GM21737 (cell line): Measurements from ENCODE around the gene CHMP4B.

Experiments used
- ATAC-seq: cut with Tn5 transposase; IDR thresholded peaks from one replicate; pipeline ENCODE4 v1.9.1; 2021; ENCODE audit warnings: mild to moderate bottlenecking, moderate library complexity; ENCODE audit not compliant: unreplicated experiment

The CHMP4B gene

DNA sequence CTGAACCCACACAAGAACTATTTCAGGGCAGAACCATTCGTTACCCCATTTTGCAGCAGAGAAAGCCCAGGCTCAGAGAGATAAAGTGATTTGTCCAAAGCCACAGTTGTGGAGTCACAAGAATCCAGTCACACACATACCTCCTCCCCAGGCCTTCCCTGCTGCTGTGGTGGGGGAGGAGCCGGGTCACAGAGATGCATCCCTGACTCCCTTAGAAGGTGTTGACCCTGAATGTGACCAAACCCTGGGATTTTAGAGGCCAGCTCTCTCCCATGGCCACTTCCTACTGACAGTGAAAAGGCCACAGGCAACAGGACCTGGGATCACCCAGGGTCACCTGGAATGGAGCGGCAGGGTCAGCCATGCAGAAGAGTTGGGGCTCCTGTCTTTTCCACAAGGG is 48.6 kb downstream of the CHMP4B start:
- no peak for ATAC-seq

DNA sequence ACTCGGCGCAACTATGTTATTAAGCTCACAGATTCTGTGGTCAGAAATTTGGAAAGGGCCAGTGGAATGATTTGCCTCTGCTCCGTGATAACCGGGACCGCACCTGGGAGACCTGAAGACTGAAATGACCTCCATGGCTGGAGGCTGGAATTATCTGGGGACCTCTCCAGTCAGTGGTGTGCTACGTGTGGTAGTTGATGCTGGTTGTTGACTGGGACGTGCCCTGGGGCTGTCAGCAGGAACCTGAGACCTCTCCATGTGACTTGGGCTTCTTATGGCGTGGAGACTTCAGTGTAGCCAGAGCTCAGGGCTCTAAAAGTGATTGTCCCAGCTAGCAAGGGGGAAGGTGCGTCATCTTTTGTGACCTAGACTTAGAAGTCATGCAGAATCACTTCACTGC is 50.3 kb downstream of the CHMP4B start:
- ATAC-seq: no peak

DNA sequence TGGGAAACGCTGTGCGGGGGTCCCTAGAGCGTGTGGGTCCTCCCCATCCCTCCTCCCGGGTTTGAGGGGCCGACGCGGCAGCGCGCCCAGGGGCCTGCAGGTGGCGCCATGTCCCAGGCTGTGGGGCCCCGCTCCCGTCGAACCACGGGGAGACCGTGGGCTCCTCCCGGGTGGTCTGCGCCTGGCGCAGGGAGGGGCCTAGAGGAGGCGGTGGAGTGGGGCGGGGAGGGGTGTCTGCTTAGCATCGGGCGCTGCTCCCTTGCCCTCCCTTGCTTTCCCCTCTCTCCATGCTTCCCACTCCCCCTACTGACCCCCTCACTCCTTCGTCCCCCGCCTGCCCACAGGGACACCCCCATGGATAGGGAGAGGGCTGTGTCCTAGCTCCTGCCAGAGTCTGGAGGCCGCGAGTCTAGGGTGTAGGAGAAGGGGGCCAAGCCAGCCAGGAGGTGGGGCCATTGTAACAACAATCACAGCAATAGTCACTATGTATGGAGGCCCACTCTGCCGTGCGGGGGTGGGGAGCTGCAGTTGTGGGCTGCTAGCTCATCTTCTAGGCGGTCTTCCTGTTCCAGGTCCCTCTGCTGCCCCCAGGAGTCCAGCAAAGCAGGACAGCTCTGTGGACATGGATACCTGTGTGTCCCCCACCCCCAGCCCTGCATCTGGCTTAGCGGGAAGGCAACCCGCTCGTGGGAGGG is 51.7 kb downstream of the CHMP4B start:
- ATAC-seq: no peak

DNA sequence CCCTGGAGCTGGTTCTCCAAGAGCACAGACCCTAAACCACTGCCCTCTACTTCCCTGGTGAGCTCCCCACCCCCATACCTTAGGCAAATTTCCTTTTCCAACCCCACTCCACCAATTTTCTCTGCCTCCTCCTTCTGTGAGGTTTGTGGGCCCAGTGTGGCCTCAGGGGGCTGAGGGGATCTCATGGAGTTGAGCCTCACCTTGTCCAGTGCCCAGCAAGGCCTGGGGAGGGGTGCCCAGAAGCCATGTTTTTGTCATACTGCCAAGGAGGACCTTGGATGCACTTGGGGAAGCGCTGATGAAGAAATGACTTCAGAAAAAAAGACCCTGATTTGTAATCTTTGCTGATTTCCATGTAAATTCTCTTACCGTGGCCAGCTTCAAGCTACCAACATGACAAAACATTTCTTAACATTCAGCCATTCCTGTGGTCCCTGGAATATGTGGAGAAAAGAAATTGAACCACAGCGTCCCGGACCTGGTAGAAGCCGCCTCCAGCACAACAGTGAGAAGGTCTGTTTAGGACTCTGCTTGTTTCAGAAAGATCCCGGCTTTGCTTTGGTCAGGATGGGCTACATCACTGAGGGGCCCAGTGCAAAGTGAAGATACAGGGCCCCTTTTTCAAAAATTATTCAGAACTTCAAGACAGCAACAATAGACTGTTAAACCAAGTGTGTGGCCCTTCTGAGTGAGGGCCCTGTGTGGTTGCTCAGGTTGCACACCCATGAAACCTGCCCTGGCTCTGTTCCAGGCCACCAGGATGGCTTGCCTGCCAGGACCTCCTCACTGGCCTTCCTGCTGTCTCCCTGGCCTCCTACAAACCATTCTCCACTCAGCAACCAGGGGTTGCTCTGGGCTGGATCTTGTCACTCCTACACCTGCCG is 52.5 kb downstream of the CHMP4B start:
- no peak for ATAC-seq

DNA sequence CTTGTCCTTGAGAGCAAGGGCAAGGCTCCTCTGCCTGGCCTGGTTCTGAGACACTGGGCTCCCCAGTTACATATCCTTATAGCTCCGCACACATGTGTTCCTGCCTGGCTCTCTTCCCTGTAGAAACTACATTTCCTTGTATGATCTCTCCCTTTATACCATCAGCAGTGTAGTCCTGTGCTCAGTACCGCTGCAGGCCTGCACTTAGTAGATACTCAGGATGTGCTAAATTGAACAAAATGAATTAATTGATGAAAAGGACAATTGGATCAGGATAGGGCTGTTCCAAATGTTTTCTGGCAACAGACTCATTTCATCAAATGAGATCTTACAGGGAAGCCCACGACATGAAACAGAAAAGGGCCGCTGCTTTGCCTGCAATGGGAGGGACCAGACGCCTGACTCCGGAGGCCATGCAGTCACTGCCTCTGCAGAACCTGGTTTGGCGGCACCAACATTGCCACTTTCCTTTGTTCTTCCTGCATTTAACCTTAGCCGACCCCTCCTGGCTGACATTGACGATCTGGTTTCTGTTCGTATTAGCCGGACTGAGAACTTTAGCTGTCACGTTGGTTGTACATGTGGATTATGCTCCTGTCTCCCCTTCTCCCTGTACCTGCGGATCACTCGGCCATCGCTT is 53.3 kb downstream of the CHMP4B start:
- no peak for ATAC-seq

GRCh38 chr20:33865761-33866370 is 54.7 kb downstream of the CHMP4B start:
- no peak for ATAC-seq

DNA sequence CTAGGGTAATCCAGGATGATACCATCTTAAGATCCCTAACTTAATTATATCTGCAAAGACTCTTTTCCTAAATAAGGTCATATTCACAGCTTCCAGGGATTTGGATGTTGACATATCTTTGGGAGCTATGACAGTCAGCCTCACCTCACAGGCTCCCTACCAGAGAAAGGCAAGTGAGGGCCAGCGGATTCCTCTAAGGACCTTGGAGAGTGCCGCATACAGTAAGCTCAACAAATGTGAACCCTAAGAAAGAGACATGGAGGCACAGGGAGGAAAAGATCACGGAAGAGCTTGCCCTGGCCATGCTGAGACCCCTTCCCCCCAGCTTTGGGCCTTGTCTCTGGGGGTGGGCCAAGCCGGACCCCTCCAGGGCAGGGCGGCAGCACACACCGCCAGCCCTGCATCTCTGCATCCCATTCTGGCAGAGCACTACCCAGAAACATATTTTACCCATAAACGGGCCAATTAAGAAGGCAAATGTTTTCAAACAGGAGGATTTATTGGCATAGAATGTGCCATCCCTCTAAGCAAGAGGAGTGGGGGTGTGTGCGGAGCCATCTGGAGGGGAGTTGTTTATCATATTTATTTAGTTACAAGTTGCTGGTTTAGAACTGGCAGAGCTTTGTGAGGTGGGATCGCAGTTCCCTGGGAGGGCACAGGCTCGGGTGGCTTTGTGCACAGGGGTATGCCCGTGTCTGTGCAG is 55.4 kb downstream of the CHMP4B start:
- no peak for ATAC-seq

DNA sequence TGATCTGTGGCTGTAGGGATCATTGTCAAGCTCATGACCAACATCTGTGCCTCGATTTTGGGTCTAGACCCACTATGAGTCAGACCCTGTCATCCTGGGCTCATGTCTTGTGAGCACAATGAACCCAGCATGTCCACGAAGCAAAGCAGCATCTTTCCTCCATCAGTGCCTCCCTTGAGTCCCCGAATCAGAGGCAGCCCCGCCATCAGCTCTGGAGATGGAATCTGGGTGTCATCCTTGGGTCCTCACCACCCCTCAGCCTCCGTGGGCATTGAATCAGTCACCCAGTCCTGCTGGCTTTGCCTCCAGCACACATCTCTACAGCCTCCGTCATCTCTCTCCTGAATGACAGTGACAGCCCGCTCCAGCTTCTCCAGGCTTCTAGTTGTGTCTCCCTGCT is 56.9 kb downstream of the CHMP4B start:
- no peak for ATAC-seq

- no peak for ATAC-seq
Measured at GRCh38 chr20:33868595-33868994, 57.4 kb downstream of the CHMP4B start.

DNA sequence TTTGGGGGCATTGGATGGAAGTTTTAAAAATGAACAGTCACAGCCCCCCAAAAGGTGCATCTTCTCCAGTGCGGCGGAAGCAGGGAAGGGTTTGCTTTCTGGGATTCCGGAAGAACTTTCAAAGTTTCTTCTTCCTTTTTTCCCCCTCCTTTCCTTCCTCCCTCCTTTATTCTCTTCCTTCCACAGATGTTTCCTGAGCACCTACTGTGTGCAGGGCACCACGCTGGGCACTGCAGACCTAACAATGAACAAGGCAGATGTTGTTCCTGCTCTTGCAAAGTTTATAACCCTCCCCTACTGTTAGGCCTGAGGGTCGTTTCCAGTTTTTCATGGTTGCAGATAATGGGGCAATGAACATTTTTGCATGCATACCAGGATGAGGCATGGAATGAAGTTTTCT is 58.1 kb downstream of the CHMP4B start:
- ATAC-seq: no peak

DNA sequence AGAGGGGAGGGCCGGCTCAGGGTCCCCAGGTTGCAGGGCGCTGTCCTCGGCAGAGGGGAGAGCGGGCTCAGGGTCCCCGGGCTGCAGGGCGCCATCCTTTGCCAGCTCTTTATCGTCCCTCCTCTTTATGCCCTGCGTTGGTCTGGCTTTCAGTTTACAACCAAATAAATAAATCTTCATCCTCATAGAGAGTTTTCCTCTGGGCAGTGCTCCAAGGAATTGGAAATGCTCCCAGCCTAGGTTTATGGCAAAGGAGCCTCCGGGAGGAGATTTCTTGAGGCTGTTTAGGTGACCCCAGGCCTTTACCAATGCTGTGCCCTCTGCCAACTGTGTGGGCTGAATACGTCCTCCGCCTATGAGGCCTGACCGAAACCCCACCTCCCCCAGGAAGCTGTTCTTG is 60.2 kb downstream of the CHMP4B start:
- ATAC-seq: no peak

DNA sequence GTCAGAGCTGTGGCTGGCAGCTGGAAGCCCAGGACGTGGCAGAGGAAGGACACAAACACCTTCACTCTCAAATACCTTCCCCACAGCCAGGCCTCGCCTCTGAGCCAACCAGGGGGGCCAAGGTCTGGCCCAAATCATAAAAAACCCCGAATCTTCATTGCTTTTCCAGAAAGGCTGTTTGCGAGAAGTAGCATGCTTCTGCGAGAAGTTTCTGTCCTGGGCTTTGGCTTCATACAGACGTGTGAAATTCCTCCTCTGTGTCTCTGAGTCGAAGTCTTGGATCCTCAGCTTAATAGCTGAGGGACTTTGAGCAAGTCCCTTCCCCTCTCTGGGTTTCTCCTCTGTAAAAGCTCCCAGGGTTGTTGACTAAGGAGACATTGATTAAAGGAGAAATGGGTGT is 63.0 kb downstream of the CHMP4B start:
- ATAC-seq: no peak

- peak; percentile 76 for ATAC-seq
Measured at GRCh38 chr20:33875055-33875454, 63.9 kb downstream of the CHMP4B start.

DNA sequence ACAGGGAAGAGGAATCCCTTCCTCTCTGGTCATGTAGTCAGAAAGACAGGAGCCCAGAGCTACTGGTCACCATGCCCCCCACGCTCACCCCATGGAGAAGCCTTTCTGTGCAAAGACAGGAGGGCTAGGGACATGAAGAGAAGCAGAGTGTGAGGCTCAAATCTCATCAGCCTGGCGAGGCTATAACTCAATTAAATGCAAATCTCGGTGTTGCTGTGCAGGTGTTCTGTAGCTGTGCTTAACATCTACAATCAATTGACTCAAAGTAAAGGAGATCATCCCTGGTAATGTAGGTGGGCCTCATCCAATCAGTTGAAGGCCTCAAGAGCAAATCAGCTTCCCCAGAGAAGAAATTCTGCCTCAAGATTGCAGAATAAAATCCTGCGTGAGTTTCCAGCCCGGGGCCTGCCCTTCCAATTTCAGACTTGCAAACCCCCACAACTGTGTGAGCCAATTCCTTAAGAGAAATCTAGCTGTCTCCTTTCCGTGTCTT is 64.4 kb downstream of the CHMP4B start:
- no peak for ATAC-seq

DNA sequence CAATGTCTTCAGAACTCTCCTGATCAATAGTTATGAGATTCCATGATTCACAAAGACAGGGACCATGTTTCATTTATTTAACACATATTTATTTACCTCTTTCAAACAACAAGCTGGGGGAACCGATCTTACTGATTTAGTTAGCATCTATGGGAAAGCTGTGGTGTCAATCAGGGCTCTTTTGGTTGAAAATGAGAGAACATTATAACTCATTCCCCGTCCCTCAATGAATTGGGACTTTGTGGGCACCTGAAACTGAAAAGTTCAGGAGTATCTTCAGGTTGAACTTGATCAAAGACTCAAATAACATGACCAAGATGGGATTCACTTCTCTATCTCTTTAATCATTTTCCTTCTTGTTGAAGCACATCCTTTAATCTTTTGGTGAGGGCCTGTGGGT is 67.4 kb downstream of the CHMP4B start:
- ATAC-seq: no peak

GRCh38 chr20:33880396-33880795 is 69.2 kb downstream of the CHMP4B start:
- ATAC-seq: no peak

DNA sequence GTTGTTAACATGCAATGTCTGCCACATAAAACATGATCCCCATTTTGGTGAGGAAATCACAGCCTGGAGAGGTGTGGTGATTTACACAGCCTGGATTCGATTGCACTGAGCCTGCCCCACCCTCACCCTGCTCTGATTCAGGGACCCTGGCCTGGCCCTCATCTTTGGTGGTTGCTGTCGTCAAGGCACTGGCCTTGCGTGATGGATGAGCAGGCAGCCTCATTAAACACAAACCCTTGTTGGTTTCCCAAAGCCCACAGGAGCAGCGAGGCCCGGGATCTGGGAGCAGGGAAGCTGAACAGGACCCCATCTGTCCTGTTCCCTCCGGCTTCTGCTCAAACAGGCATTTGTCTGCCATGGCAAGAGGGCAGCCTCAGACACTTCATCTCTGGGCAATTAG is 70.8 kb downstream of the CHMP4B start:
- ATAC-seq: no peak

DNA sequence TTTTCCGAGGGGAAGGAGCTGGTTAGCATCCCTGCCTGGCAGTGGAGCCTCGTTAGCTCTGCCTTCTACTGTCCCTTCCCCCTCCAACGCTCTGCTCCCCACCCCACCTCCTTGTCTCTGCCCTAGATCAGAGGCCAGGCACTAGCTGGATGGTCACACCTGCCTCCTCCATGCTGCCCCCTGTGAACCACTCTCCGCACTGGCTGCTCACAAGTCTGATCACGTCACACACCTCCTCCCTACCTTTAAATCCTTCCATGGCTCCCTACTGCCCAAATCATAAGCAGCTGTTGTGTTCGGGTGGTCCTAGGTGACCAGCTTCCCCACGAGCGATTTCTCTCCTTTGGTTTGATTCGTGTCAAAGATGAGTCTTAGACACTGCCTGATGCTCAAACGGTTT is 71.3 kb downstream of the CHMP4B start:
- no peak for ATAC-seq

- ATAC-seq: peak; percentile 86
Measured at GRCh38 chr20:33883164-33883563, 72.0 kb downstream of the CHMP4B start.

DNA sequence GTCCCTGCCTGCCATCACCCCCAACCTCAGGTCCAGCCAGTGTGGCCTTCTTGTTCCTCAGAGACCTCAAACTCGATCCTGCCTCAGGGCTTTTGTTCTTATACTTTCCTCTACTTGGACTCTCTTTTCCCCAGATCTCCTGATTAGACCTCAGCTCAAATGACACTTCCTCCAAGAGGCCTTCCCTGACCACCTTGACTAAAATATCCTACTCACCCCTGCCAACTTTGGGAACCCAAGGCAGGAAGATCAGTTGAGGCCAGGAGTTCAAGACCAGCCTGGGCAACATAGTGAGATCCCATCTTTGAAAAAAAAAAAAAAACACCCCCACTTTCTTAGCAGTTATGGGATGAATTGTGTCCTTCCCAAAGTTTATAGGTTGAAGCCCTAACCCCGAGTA is 73.5 kb downstream of the CHMP4B start:
- ATAC-seq: no peak

DNA sequence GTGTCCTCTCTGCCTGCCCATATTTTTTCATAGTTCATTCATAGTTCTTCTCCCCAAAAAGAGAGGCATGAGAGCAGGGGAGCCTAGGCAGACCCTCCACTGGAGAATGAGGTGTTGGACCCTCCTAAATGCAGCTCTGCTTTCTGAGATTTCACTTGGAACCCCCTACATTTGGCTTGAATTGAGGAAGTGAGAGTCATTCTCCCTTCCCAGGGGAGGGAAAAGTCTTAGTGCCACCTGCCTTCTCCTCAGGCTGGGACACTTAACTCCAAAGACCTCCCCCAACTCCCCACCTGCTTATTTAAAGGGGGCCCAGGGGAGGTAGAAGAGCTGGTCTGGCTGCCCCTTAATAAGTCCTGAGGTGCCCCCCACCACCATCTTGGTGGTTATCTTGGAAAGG is 78.2 kb downstream of the CHMP4B start:
- ATAC-seq: no peak
